ENCODE results near the gene FABP3.

FABP3 gene

DNA sequence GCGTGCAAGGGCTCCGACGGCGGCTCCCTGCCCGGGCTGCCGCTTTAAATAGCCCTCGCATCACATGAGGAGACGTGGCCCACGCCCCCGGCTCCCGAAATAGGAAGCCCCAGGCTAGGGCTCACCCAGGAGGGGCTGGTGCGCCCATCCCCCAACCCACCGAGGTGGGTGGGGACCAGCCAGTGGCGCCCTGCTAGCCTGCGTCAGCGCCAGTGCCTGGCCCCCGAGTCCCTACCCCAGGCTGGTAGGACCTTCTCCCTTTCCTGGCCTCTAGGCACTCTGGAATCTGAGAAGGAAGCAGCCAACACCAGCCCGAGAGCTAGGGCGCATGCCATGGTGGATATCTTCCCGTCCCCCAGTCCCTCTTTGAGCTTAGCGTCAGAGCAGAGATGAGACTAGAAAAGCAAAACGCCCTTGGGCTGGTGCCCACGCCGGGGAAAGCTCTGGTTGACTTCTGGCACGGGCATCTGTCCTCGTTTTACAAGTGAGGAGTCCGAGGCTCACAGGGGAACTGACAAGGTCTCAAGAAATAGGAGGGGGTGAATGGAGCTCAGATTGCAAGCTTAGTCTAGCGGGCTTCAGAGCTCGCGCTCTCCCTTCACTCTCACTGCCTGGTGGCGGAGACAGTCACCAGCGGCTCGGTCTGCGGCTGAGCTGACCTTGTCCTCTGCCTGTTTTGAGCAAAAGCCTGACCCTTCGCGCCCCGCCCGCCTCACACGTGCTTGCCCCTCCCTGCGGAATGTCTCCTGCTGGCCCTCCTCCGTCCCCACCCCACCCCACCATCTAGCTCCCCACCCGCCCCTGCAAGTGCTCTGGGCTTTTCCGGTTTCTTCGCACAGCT is at the start of gene FABP3:
Gene FABP3, minus strand, starts transcription at position 21 of the 841 bp plus-strand sequence. CDS start 62 bp downstream, outside the sequence.
- DNase-seq (ENCODE audit: low read depth in 2 of 2), result peak in 1 of 2 donors; percentile 3

GRCh38 chr1:31421371-31422040 is 48.6 kb upstream of the FABP3 start:
- no peak for DNase-seq (ENCODE audit: low read depth in 2 of 2)

DNA sequence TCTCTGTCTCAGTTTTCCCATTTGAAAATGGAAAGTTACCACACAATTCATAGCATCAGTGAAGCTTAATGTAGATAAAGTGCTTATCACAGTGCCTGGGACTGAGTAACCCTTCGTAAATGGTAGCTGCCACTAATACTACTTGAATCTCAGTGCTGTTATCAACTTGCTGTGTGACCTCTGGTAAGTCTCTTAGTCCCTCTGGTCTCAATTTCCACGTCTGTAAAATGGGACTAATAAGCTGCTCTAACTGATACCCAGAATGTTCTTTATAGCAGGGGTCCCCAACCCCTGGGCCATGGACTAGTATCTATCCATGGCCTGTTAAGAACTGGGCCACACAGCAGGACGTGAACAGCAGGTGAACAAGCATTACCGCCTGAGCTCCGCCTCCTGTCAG is 47.8 kb upstream of the FABP3 start:
- no peak for DNase-seq (ENCODE audit: low read depth in 2 of 2)

GRCh38 chr1:31418626-31419323 is 45.9 kb upstream of the FABP3 start:
- no peak for DNase-seq (ENCODE audit: low read depth in 2 of 2)

- no peak for DNase-seq (ENCODE audit: low read depth in 2 of 2)
Observed at GRCh38 chr1:31417148-31417547, 44.3 kb upstream of the FABP3 start.

DNA sequence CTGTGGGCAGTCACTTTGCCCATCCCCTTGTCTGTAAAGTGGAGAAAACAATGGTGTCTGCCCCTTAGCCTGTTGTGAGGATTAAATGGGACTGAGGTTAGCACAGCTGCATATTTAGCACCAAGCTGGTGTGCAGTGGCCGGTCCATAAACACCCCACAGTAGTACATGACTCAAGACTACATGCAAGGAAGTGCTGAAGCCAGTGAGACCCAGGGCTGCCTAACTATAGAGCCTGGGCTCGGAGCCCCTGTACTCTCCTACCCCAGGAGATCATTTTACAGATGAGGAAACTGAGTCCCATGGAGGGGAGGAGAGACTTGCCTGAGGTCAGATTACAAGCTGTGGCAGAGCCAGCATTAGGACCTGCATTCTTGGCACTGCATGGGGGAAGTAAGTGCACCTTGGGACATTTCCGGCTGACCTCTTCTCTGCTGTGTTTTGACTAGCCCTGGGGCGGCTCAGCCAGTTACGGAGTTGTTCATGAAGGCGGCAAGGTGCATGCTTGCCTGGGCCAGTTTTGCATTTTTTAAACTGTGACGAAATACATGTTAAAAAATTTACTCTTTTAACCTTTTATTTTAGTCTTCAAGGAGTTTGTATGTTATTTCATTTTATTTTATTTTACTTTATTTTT is 43.3 kb upstream of the FABP3 start:
- DNase-seq (ENCODE audit: low read depth in 2 of 2), result no peak

DNA sequence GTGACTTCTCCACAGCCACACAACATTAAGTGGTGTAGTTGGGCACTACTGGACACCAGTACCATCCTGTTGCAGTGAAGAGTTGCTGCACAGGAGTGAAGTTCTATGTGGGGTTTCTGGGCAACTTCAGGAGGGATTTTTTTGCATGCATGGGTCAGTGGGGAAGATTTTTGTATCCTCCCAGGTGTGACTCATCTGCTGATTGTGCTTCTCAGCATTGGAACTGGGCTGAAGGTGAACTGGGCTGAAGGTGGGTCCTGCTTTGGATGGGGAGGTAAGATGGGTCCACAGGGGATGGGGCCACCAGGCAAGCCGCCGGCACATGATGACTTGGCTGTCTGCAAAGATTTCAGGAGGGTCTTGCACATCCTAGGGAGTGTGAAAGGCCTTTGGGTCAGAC is 42.8 kb upstream of the FABP3 start:
- no peak for DNase-seq (ENCODE audit: low read depth in 2 of 2)

DNA sequence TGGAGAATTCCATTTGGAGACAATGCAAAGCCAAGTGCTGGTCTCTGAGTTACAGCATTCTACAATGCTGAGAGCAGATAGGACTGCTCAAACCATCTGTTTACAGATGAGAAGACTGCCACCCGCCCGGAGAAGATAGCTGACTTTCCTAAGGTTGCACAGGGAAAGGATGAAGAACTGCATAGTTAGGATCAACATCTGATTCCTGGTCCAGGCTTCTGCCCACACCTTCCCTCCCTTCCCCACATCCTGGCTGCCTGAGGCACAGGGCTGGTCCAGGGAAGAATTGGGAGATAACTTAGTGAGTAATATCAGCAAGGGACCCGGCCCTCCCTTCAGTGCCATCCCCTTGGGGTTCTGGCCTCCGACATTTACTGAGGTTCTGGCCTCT is 42.1 kb upstream of the FABP3 start:
- DNase-seq (ENCODE audit: low read depth in 2 of 2), result no peak

- no peak for DNase-seq (ENCODE audit: low read depth in 2 of 2)
Observed at GRCh38 chr1:31413405-31414001, 40.6 kb upstream of the FABP3 start.

GRCh38 chr1:31412732-31413404 is 40.0 kb upstream of the FABP3 start, which contains the start of gene SERINC2:
SERINC2 (plus strand) TSS chr1:31413213; CDS start chr1:31413266, 53 bp downstream.
- DNase-seq (ENCODE audit: low read depth in 2 of 2), result no peak

GRCh38 chr1:31412205-31412604 is 39.3 kb upstream of the FABP3 start:
- DNase-seq (ENCODE audit: low read depth in 2 of 2), result no peak

GRCh38 chr1:31410871-31411270 is 38.0 kb upstream of the FABP3 start:
- no peak for DNase-seq (ENCODE audit: low read depth in 2 of 2)

DNA sequence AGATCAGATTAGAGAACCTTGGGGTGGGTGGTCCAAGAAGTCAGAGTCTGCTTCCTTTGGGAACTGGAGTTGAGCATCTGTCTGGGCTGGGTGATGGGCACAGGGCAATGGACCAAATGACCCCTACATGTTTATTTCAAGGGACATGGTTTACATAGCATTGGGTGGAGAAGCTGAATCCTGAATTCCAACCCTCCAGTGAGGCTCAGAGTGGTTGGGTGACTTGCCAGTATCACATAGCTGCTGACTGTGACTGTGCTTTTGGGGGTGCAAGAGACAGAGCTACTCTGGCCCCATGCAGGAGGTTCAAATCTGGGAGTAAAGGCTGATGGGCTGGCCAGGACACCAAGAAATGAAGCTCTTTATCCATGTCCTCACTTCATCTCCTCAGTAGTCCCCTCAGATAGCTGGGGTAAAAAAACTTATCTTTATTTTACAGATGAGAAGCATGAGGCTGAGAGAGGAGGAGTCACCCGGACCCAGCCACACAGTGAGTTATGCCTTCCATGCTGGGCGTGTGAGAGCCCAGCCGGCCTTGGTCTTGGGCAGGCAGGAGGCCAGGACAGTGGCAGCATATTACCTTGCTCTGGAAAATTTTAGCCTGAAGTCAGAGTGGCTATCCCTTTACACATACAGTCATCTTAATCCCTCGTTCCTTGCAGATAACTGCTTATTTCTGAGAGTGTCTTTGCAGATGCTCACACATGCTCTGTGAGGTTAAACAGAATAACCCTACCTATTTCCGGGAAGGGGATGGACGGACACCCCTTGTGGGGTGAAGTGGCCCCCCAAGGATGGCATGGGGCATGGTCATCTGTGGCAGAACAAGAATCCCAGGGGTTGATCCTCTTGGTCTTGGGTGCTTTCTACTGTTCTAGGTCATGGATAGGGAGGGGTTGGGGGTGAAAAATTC is 37.3 kb upstream of the FABP3 start:
- no peak for DNase-seq (ENCODE audit: low read depth in 2 of 2)

GRCh38 chr1:31408788-31409318 is 36.0 kb upstream of the FABP3 start:
- no peak for DNase-seq (ENCODE audit: low read depth in 2 of 2)

DNA sequence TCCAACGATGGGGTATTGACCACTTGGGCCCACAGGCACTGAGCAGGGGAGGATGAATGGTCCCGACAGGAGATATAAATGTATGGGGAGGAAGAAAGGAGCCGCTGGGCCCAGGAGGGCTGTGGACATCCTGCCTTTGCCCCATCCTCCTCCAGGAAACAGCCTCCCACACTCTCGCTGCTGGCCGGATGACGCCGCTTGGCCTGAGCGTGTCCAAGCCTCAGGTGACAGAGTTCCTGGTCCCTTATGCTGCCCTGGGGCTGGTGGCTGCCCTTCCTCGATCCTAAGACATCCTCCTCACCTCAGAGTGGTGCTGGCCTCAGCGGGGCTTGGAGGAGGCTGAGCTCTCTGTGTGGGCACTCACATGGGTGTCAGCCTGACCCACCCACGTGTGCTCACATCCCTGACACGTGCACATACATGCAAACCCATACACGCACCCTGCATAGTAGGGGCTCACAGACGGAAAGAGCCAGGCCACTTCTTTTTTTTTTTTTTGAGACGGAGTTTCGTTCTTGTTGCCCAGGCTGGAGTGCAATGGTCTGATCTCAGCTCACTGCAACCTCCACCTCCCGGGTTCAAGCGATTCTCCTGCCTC is 34.3 kb upstream of the FABP3 start:
- DNase-seq (ENCODE audit: low read depth in 2 of 2), result no peak

DNA sequence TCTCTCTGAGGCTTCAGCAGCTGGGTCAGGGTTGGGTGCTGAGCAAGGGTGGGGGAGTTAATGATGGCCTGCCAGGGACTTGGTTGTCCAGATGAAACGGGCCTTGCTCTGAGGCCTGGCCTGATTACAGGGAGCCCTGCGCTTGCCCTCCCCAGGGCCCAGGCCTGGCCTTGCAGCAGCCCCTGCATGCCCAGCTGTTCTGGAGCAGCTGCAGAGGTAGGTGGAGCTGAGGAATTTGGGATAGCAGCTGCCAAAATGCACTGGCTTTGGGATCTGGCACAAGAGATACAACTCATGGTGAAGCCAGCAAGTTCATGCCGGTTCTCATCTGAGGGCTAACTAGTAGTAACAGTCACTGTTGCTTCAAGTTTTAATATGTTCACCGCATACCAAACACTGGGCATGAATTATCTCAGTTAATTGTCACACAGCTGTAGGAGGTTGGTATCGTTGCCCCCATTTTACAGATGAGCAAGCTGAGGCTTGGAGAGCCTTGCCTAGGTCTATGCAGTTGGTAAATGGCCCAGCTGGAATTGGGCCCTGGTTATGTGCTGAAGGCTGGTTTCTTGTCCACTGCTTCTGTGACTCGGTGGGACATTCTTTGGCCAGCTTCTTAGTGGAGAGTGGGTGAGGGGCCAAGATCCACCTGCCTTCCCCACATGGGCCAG is 32.8 kb upstream of the FABP3 start:
- no peak for DNase-seq (ENCODE audit: low read depth in 2 of 2)

DNA sequence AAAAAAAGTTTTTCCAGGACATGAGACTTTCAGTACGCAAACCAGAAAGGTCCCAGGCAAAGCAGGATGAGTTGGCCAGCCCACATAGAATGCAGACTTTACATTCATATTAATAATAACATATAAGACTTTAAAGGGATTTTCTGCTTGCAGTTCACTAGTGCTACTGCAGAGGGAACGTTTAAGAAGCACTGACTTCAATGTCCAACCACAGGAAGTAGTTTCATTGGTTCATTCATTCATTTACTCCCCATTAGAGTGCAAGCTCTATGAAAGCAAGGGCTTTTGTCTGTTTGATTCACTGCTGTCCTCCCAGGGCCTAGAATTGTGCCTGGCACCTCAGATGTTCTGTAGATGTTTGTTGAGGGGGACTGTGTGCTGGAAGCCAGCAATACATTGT is 28.4 kb upstream of the FABP3 start:
- DNase-seq (ENCODE audit: low read depth in 2 of 2), result no peak

DNA sequence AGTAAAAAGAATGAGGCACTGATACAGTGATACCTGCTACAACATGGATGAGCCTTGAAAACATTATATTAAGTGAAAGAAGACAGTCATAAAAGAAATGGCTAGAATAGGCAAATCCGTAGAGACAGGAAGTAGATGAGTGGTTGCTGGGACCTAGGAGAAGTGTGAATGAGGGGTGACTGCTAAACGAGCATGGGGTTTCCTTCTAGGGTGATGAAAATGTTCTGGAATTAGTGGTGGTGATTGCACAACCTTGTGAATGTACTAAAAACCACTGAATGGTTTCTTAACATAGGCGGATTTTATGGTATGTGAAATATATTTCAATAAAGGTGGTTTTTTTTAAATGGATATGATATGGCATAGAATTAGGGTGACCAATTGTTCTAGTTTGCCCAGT is 27.5 kb upstream of the FABP3 start:
- DNase-seq (ENCODE audit: low read depth in 2 of 2), result no peak

DNA sequence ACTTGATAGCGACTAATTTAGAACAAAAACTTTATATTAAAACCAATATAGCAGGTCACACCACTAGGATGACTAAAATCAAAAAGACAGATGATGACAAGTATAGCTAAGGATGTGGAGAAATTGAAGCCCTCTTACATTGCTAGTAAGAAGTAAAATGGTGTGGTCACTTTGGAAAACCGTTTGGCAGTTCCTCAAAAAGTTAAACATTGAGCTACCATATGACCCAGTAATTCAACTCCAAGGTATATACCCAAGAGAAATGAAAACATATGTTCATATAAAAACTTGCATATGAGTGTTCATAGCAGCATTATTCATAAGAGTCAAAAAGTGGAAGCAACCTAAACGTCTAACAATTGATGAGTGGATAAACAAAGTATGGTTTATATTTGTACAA is 27.1 kb upstream of the FABP3 start:
- no peak for DNase-seq (ENCODE audit: low read depth in 2 of 2)

Measured in stimulated activated CD8-positive, alpha-beta memory T cell treated with anti-CD3 and anti-CD28 coated beads, Interleukin-7, amount 100 ng/mL, for 4 hours (primary cell).